HepG2 (cell line): Measurements from ENCODE around the gene AOX1. TPM values are rescaled to one million over a fixed set of nuclear protein-coding genes. Genes with fewer than 3 reads are reported as not detected.

Experiments
- DMAP1 ChIP-seq: IDR thresholded peaks from 2 replicates; pipeline ENCODE4 v1.6.1; 2016
- GMEB2 ChIP-seq: IDR thresholded peaks from 2 replicates; pipeline ENCODE4 v1.6.1; 2016; ENCODE audit warnings: missing biosample characterization, missing genetic modification reagents, low read depth
- KAT2B ChIP-seq: fragments of 150-350 bp; IDR thresholded peaks from 2 replicates; pipeline ENCODE4 v1.6.1; 2014; ENCODE audit warnings: low read depth, low read length, borderline replicate concordance
- MBNL3 ChIP-seq: fragments of 250-450 bp; sonication (Bioruptor Pico); conservative IDR thresholded peaks from 2 replicates; pipeline ENCODE4 v1.8.0; 2022; ENCODE audit warnings: mild to moderate bottlenecking, inconsistent platforms
- PRMT3 ChIP-seq: sonication (generic); formaldehyde crosslinking; IDR thresholded peaks from 2 replicates; pipeline ENCODE4 v1.8.1; 2022; ENCODE audit warnings: low read depth, mild to moderate bottlenecking, moderate library complexity, missing genetic modification reagents, borderline replicate concordance
- REL ChIP-seq: sonication (generic); formaldehyde crosslinking; conservative IDR thresholded peaks from 2 replicates; pipeline ENCODE4 v1.8.0; 2022; ENCODE audit warnings: mild to moderate bottlenecking, missing genetic modification reagents, moderate library complexity
- TRAFD1 ChIP-seq: sonication (generic); formaldehyde crosslinking; IDR thresholded peaks from 2 replicates; pipeline ENCODE4 v1.5.1; 2020; ENCODE audit warnings: missing genetic modification reagents, mild to moderate bottlenecking, borderline replicate concordance
- ZBTB7B ChIP-seq: sonication (generic); formaldehyde crosslinking; IDR thresholded peaks from 2 replicates; pipeline ENCODE4 v1.4.0; 2020; ENCODE audit warnings: missing genetic modification reagents
- ZNF160 ChIP-seq: sonication (generic); formaldehyde crosslinking; IDR thresholded peaks from 2 replicates; pipeline ENCODE4 v1.8.0; 2022; ENCODE audit warnings: mild to moderate bottlenecking, inconsistent platforms, missing genetic modification reagents
- ZNF234 ChIP-seq: sonication (generic); formaldehyde crosslinking; conservative IDR thresholded peaks from 2 replicates; pipeline ENCODE4 v1.5.1; 2020; ENCODE audit warnings: mild to moderate bottlenecking, missing genetic modification reagents
- ZNF383 ChIP-seq: sonication (generic); formaldehyde crosslinking; IDR thresholded peaks from 2 replicates; pipeline ENCODE4 v1.4.0; 2020; ENCODE audit warnings: missing genetic modification reagents, mild to moderate bottlenecking, borderline replicate concordance
- ZNF577 ChIP-seq: sonication (generic); formaldehyde crosslinking; IDR thresholded peaks from 2 replicates; pipeline ENCODE4 v1.4.0; 2020; ENCODE audit warnings: mild to moderate bottlenecking, low read depth, missing genetic modification reagents, borderline replicate concordance
- ZNF777 ChIP-seq: sonication (generic); formaldehyde crosslinking; IDR thresholded peaks from 2 replicates; pipeline ENCODE4 v1.4.0; 2020; ENCODE audit warnings: missing genetic modification reagents
- polyA plus RNA-seq, 8 experiments: library from polyadenylated mRNA; depleted of rRNA in 3 of 8; stranded (reverse) in 7 of 8; unstranded in 1 of 8; fragments of >200 nt; fragmentation: Illumina TruSeq in 4 of 8; extraction: Trizol in 4 of 8; gene quantifications; 2 replicates each; pipeline versions ENCODE4 v1.2.1 to v1.2.3, GENCODE V29; 2011 to 2016; ENCODE audit warnings: low read depth in 4 of 8, missing spikeins in 1 of 8, mixed read lengths in 1 of 8; ENCODE audit not compliant: insufficient read depth in 1 of 8
- total RNA-seq, 5 experiments: library from RNA; depleted of rRNA; stranded (reverse); fragments of >200 nt; fragmentation: Illumina TruSeq; extraction: Trizol; gene quantifications; 2 replicates each; pipeline ENCODE4 v1.2.3, GENCODE V29; 2016; ENCODE audit warnings: low read depth in 1 of 5
- TF ChIP-seq, protein P1 (sequence below): sonication (generic); formaldehyde crosslinking; IDR thresholded peaks from 2 replicates; pipeline ENCODE4 v1.5.1; 2020; ENCODE audit warnings: missing genetic modification reagents, mild to moderate bottlenecking, borderline replicate concordance
- TF ChIP-seq, protein P2 (sequence below): sonication (generic); formaldehyde crosslinking; conservative IDR thresholded peaks from 2 replicates; pipeline ENCODE4 v1.8.0; 2022; ENCODE audit warnings: mild to moderate bottlenecking, moderate library complexity, missing genetic modification reagents
- TF ChIP-seq, protein P3 (sequence below): sonication (generic); formaldehyde crosslinking; IDR thresholded peaks from 2 replicates; pipeline ENCODE4 v1.5.0; 2020; ENCODE audit warnings: missing genetic modification reagents
- TF ChIP-seq, protein P4 (sequence below): sonication (generic); formaldehyde crosslinking; IDR thresholded peaks from 2 replicates; pipeline ENCODE4 v1.4.0; 2020; ENCODE audit warnings: mild to moderate bottlenecking, missing genetic modification reagents

AOX1 gene
- total and polyA plus RNA-seq, 2 of the 13 experiments (the other 11 are each of a cell fraction or from before 2014, with no cell fraction given) = 9.2 to 18.0 TPM

GRCh38 chr2:200713003-200713703, 127.3 kb downstream of the AOX1 start (continued):
- TF ChIP-seq, protein P1, sequence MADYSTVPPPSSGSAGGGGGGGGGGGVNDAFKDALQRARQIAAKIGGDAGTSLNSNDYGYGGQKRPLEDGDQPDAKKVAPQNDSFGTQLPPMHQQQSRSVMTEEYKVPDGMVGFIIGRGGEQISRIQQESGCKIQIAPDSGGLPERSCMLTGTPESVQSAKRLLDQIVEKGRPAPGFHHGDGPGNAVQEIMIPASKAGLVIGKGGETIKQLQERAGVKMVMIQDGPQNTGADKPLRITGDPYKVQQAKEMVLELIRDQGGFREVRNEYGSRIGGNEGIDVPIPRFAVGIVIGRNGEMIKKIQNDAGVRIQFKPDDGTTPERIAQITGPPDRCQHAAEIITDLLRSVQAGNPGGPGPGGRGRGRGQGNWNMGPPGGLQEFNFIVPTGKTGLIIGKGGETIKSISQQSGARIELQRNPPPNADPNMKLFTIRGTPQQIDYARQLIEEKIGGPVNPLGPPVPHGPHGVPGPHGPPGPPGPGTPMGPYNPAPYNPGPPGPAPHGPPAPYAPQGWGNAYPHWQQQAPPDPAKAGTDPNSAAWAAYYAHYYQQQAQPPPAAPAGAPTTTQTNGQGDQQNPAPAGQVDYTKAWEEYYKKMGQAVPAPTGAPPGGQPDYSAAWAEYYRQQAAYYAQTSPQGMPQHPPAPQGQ (CRISPR knock-in tag) = no peak
- TF ChIP-seq, protein P2, sequence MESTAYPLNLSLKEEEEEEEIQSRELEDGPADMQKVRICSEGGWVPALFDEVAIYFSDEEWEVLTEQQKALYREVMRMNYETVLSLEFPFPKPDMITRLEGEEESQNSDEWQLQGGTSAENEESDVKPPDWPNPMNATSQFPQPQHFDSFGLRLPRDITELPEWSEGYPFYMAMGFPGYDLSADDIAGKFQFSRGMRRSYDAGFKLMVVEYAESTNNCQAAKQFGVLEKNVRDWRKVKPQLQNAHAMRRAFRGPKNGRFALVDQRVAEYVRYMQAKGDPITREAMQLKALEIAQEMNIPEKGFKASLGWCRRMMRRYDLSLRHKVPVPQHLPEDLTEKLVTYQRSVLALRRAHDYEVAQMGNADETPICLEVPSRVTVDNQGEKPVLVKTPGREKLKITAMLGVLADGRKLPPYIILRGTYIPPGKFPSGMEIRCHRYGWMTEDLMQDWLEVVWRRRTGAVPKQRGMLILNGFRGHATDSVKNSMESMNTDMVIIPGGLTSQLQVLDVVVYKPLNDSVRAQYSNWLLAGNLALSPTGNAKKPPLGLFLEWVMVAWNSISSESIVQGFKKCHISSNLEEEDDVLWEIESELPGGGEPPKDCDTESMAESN (CRISPR knock-in tag) = peak; percentile 49; the same call in 1 of the 2 replicates
- TF ChIP-seq REL (CRISPR knock-in tag) (no peak), TRAFD1 (no peak), GMEB2 (CRISPR knock-in tag) (no peak), ZNF577 (CRISPR knock-in tag) (no peak), PRMT3 (CRISPR knock-in tag) (0 out of 2 replicates have a peak, but pooled peaks have one; percentile 34), ZBTB7B (CRISPR knock-in tag) (0 out of 2 replicates have a peak, but pooled peaks have one; percentile 38), MBNL3 (no peak), ZNF234 (CRISPR knock-in tag) (no peak), ZNF383 (no peak), ZNF160 (CRISPR knock-in tag) (0 out of 2 replicates have a peak, but pooled peaks have one; percentile 71), KAT2B (no peak), ZNF777 (CRISPR knock-in tag) (no peak), DMAP1 (CRISPR knock-in tag) (peak; percentile 70; the same call in 1 of the 2 replicates)
- TF ChIP-seq, protein P3, sequence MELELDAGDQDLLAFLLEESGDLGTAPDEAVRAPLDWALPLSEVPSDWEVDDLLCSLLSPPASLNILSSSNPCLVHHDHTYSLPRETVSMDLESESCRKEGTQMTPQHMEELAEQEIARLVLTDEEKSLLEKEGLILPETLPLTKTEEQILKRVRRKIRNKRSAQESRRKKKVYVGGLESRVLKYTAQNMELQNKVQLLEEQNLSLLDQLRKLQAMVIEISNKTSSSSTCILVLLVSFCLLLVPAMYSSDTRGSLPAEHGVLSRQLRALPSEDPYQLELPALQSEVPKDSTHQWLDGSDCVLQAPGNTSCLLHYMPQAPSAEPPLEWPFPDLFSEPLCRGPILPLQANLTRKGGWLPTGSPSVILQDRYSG (CRISPR knock-in tag) = no peak
- TF ChIP-seq, protein P4, sequence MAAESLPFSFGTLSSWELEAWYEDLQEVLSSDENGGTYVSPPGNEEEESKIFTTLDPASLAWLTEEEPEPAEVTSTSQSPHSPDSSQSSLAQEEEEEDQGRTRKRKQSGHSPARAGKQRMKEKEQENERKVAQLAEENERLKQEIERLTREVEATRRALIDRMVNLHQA (CRISPR knock-in tag) = no peak; the same call in 1 of the 2 replicates
